RWPE2 (cell line): ENCODE measurements around the gene LONRF3.

Experiments used
- ATAC-seq: fragments of 200-7000 bp; cut with Tn5 transposase; 3 replicates; pipeline ENCODE4 v1.9.1; 2021; ENCODE audit warnings: low read depth
- DNase-seq: peaks from one replicate; pipeline ENCODE4 v3.0.0-alpha.2; 2020; ENCODE audit warnings: low spot score
- H3K27ac ChIP-seq: fragments of 450-650 bp; 2 replicates; pipeline ENCODE4 v1.5.1; 2017; ENCODE audit warnings: mild to moderate bottlenecking; ENCODE audit not compliant: poor library complexity, severe bottlenecking
- H3K27me3 ChIP-seq: fragments of 250-450 bp; sonication (Bioruptor Pico); 2 replicates; pipeline ENCODE4 v1.5.1; 2021; ENCODE audit warnings: mild to moderate bottlenecking, moderate library complexity; ENCODE audit not compliant: insufficient read depth, poor library complexity, severe bottlenecking
- H3K36me3 ChIP-seq: fragments of 250-450 bp; sonication (Bioruptor Pico); 2 replicates; pipeline ENCODE4 v1.5.1; 2020; ENCODE audit warnings: low read depth, mild to moderate bottlenecking, moderate library complexity
- H3K4me1 ChIP-seq: fragments of 250-450 bp; sonication (Bioruptor Pico); 2 replicates; pipeline ENCODE4 v1.5.1; 2021; ENCODE audit warnings: mild to moderate bottlenecking, moderate library complexity; ENCODE audit not compliant: insufficient read depth, poor library complexity, severe bottlenecking
- H3K4me3 ChIP-seq: fragments of 250-450 bp; sonication (Bioruptor Pico); 2 replicates; pipeline ENCODE4 v1.5.1; 2021; ENCODE audit warnings: mild to moderate bottlenecking, moderate library complexity; ENCODE audit not compliant: severe bottlenecking
- H3K9me3 ChIP-seq: fragments of 250-450 bp; sonication (Bioruptor Pico); 2 replicates; pipeline ENCODE4 v1.5.1; 2021; ENCODE audit warnings: mild to moderate bottlenecking, moderate library complexity; ENCODE audit not compliant: severe bottlenecking
- CTCF ChIP-seq: fragments of 450-650 bp; IDR thresholded peaks from one replicate; pipeline ENCODE4 v1.5.1; 2017; ENCODE audit warnings: mild to moderate bottlenecking, moderate library complexity; ENCODE audit not compliant: poor library complexity, severe bottlenecking

Gene LONRF3

GRCh38 chrX:118965395-118965794 is 9.0 kb upstream of the LONRF3 start:
- Histone ChIP-seq H3K36me3 (no peaks in the 10 kb centered on the region), H3K4me3 (no peak overlapping the region), H3K27me3 (no peaks in the 10 kb centered on the region), H3K4me1 (no peaks in the 10 kb centered on the region), H3K27ac (no peak overlapping the region), H3K9me3 (no peaks in the 10 kb centered on the region)
- TF ChIP-seq CTCF: no peak
- no peak for ATAC-seq
- no peak for DNase-seq

DNA sequence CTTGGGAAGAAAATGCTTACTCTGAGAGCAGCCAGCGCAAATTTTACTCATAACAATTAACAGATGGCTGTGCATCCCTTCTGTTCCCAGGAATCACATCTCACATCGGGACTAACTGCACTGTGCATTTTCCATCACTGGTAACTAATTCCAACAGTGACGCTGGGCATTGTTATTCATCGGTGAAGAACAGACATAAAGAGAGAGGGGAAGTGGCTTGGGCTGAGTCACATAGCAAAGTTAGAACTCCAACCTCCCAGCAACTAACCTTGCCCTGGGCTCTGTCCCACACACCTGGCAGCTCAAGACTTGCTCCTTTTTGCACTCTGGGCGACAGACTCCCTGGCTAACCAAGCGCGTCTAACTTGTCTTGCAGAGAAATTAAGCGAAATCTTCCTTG is 6.4 kb upstream of the LONRF3 start:
- H3K27me3 ChIP-seq: peaks cover 2% of the 10 kb centered on the region
- H3K9me3 ChIP-seq: no peaks in the 10 kb centered on the region
- TF ChIP-seq CTCF: no peak
- ATAC-seq: no peak
- H3K36me3 ChIP-seq: no peaks in the 10 kb centered on the region
- DNase-seq: no peak
- H3K4me1 ChIP-seq: no peaks in the 10 kb centered on the region
- no peak overlapping the region for H3K27ac ChIP-seq
- no peak overlapping the region for H3K4me3 ChIP-seq

DNA sequence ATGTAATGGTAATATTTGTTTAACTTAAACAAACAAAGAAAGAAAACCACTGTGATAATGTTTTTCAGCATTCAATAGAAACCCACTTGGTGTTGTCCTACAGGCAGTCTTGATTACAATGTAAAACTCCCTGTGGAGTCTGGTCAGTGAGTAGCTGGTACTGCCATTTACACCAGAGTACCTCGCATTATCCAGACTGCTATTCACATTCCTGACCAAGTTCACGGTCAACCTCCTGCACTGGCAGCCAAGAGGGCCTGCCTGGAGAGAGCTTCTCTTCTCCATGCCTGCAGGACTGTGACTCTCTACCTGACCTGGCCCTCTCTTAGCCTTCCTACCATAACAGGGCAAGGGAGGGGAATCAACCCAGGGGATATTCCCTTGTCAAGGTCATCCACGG is 2.9 kb upstream of the LONRF3 start:
- no peaks in the 10 kb centered on the region for H3K9me3 ChIP-seq
- no peaks in the 10 kb centered on the region for H3K4me1 ChIP-seq
- H3K27me3 ChIP-seq: peaks cover 26% of the 10 kb centered on the region
- no peaks in the 10 kb centered on the region for H3K36me3 ChIP-seq
- ATAC-seq (no peak), DNase-seq (no peak)
- TF ChIP-seq CTCF: no peak
- no peak overlapping the region for H3K27ac ChIP-seq
- no peak overlapping the region for H3K4me3 ChIP-seq

DNA sequence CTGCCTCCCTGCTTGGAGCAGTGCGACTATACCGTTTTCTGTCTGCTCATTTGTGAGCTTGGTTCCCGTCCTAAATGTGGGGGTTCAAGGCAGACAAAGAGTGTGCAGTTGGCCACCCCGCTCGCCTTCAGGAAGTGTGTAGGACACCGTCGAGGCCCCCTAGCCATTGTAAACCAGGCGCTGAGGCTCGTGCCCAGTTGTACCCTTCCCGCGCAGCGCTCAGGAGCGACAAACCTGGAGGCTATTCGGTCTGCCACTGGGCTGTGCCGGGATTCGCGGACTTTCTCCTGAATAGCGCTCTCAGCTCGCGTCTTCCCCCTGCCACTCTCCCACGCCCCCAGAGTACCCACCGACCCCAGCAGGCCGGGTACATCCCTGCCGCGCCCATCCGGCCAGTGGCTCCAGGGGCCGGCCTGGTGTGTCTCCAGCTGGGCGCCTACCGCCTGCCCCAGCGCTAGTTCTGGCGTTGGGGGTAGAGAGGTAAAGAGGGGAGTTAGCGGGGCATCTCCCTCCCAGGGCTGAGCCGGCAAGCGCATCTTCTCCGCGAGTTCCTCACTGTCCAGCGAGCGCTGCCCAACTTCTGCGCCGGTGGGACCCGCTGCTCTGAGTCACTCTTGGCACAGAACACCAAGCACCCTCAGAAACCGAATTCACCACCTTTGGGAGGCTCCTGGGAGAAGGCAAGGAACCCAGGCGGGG is 880 bp upstream of the LONRF3 start:
- H3K27ac ChIP-seq: no peak overlapping the region

More for the DNA sequence above, 880 bp upstream of the LONRF3 start:
- no peak for DNase-seq
- H3K36me3 ChIP-seq: no peaks in the 10 kb centered on the region
- H3K9me3 ChIP-seq: no peaks in the 10 kb centered on the region
- no peak for ATAC-seq
- H3K27me3 ChIP-seq: peaks cover 26% of the 10 kb centered on the region
- no peak overlapping the region for H3K4me3 ChIP-seq
- no peaks in the 10 kb centered on the region for H3K4me1 ChIP-seq
- no peak for TF ChIP-seq CTCF
